GM23338 (cell line): ENCODE measurements around the gene ELAVL2. TPM values are rescaled to one million over a fixed set of nuclear protein-coding genes. Genes with fewer than 3 reads are reported as not detected.

Experiments
- ATAC-seq: fragments of 200-7000 bp; cut with Tn5 transposase; 3 replicates; pipeline ENCODE4 v1.9.1; 2020
- DNase-seq: peaks from one replicate; pipeline ENCODE4 v3.0.0-alpha.2; 2015; ENCODE audit warnings: low spot score
- H2AFZ ChIP-seq: fragments of 200-600 bp; sonication (generic); 2 replicates; pipeline ENCODE4 v1.8.0; 2016; ENCODE audit warnings: antibody characterized with exemption, mild to moderate bottlenecking, moderate library complexity
- H3F3A ChIP-seq: fragments of 200-600 bp; sonication (generic); replicated peaks from 2 replicates; pipeline ENCODE4 v1.8.0; 2017; ENCODE audit warnings: antibody characterized with exemption, mixed run types, low read depth
- H3K27ac ChIP-seq: fragments of 200-600 bp; sonication (generic); 2 replicates; pipeline ENCODE4 v1.6.1; 2016; ENCODE audit warnings: low read depth
- H3K27me3 ChIP-seq: fragments of 200-600 bp; sonication (generic); 2 replicates; pipeline ENCODE4 v1.8.0; 2016; ENCODE audit warnings: mild to moderate bottlenecking, mixed run types, moderate library complexity; ENCODE audit not compliant: insufficient read depth
- H3K36me3 ChIP-seq: fragments of 200-600 bp; sonication (generic); 2 replicates; pipeline ENCODE4 v1.8.0; 2016; ENCODE audit warnings: mild to moderate bottlenecking; ENCODE audit not compliant: insufficient read depth
- H3K4me1 ChIP-seq: fragments of 200-600 bp; sonication (generic); 2 replicates; pipeline ENCODE4 v1.8.0; 2016; ENCODE audit warnings: mild to moderate bottlenecking, moderate library complexity; ENCODE audit not compliant: insufficient read depth
- H3K4me2 ChIP-seq: fragments of 200-600 bp; sonication (generic); 2 replicates; pipeline ENCODE4 v1.7.1; 2017; ENCODE audit warnings: mixed run types
- H3K4me3 ChIP-seq: fragments of 200-600 bp; sonication (generic); 2 replicates; pipeline ENCODE4 v1.6.1; 2016; ENCODE audit warnings: mixed run types
- H3K79me2 ChIP-seq: fragments of 200-600 bp; sonication (generic); replicated peaks from 2 replicates; pipeline ENCODE4 v1.8.0; 2017; ENCODE audit warnings: mild to moderate bottlenecking; ENCODE audit not compliant: insufficient read depth
- H3K9me2 ChIP-seq: fragments of 200-600 bp; sonication (generic); 2 replicates; pipeline ENCODE4 v1.8.0; 2017; ENCODE audit not compliant: insufficient read depth
- H4K20me1 ChIP-seq: fragments of 200-600 bp; sonication (generic); replicated peaks from 2 replicates; pipeline ENCODE4 v1.8.0; 2017; ENCODE audit warnings: mild to moderate bottlenecking; ENCODE audit not compliant: insufficient read depth
- H3K27ac Mint-ChIP-seq: 2 replicates; pipeline ENCODE4 v1.8.0; 2020; ENCODE audit warnings: inconsistent platforms, mild to moderate bottlenecking, moderate library complexity, mixed read lengths
- H3K27me3 Mint-ChIP-seq: 3 replicates; pipeline ENCODE4 v1.8.0; 2022; ENCODE audit warnings: low read depth, mild to moderate bottlenecking, moderate library complexity, mixed read lengths, inconsistent platforms; ENCODE audit not compliant: insufficient read depth, poor library complexity
- H3K36me3 Mint-ChIP-seq: 3 replicates; pipeline ENCODE4 v1.8.0; 2021; ENCODE audit warnings: low read depth, mild to moderate bottlenecking, inconsistent platforms, moderate library complexity, mixed read lengths
- H3K4me1 Mint-ChIP-seq: 3 replicates; pipeline ENCODE4 v1.8.0; 2020; ENCODE audit warnings: mild to moderate bottlenecking, inconsistent platforms, mixed read lengths
- H3K4me3 Mint-ChIP-seq: 3 replicates; pipeline ENCODE4 v1.8.0; 2021; ENCODE audit warnings: moderate library complexity, mild to moderate bottlenecking, inconsistent platforms, mixed read lengths
- H3K9me3 Mint-ChIP-seq: 3 replicates; pipeline ENCODE4 v1.8.0; 2020; ENCODE audit warnings: moderate library complexity, mild to moderate bottlenecking, inconsistent platforms, mixed read lengths
- CREB1 ChIP-seq: fragments of 250-450 bp; sonication (Bioruptor Pico); IDR thresholded peaks from 2 replicates; pipeline ENCODE4 v1.5.0; 2020; ENCODE audit warnings: low read depth, mild to moderate bottlenecking, moderate library complexity
- EZH2 ChIP-seq: fragments of 200-600 bp; sonication (generic); IDR thresholded peaks from one replicate; pipeline ENCODE4 v1.8.0; 2017; ENCODE audit warnings: antibody characterized with exemption, mild to moderate bottlenecking, low read depth; ENCODE audit not compliant: unreplicated experiment
- EZH2phosphoT487 ChIP-seq: fragments of 200-600 bp; sonication (generic); IDR thresholded peaks from one replicate; pipeline ENCODE4 v1.8.1; 2018; ENCODE audit warnings: antibody characterized with exemption; ENCODE audit not compliant: unreplicated experiment
- JUNB ChIP-seq: IDR thresholded peaks from one replicate; pipeline ENCODE4 v1.6.1; 2016; ENCODE audit warnings: antibody characterized with exemption; ENCODE audit not compliant: unreplicated experiment
- ZNF114 ChIP-seq: fragments of 250-450 bp; sonication (Bioruptor Pico); IDR thresholded peaks from 2 replicates; pipeline ENCODE4 v1.5.0; 2020; ENCODE audit warnings: mild to moderate bottlenecking, moderate library complexity
- polyA plus RNA-seq: library from polyadenylated mRNA; unstranded; fragments of >200 nt; fragmentation: Nextera tagmentation; extraction: Ambion mirVana; gene quantifications from 2 replicates; pipeline ENCODE4 v1.2.1, GENCODE V29; 2016
- total RNA-seq: library from RNA; depleted of rRNA; stranded (reverse); fragments of >200 nt; shearing (Covaris generic); gene quantifications from 2 replicates; pipeline ENCODE4 v1.2.3, GENCODE V29; 2014
- TF ChIP-seq, protein P1 (sequence below): fragments of 250-450 bp; sonication (Bioruptor Pico); IDR thresholded peaks from 2 replicates; pipeline ENCODE4 v1.5.0; 2020; ENCODE audit warnings: mild to moderate bottlenecking, moderate library complexity

The ELAVL2 gene
- total and polyA plus RNA-seq, 2 experiments from 2014 or later: 18.6 to 42.4 TPM

DNA sequence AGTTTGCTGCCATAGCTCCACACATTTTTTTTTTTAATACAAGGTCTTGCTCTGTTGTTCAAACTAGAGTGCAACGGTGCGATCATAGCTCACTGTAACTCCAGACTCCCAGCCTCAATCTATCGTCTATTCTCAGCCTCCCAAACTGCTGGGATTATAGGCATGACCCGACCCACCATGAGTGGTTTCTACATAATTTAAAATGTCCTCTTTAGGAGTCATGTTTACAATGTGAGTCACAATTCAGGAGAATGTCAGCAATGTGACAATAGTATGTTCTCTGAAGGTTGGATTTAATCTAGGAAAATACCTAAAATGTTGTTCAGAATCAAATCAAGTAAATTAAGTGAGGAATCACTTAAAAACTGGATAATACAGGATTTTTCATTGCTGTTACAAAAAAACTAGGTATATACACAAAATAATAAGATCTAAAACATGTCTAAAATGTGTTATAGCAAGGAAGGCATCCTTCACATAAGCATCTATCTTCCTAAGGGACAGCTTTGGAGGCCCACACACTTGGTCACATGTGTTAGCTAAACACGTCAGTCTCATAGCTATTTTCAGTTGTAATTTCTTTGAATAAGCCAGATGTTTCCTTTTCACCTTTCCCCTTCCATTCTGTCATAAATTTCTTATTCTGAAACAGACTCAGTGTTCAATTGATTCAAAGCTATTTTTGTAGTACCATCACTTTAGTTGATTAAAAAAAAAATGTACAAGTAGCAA is 30.0 kb upstream of the ELAVL2 start:
- Histone ChIP-seq H2AFZ (no peak overlapping the region), H3K27ac (no peak overlapping the region), H3F3A (no peaks in the 10 kb centered on the region), H4K20me1 (no peaks in the 10 kb centered on the region), H3K4me3 (no peak overlapping the region), H3K27me3 (peaks cover 21% of the 10 kb centered on the region), H3K9me2 (peaks cover 16% of the 10 kb centered on the region; the same call in 1 of the 2 replicates), H3K36me3 (no peaks in the 10 kb centered on the region), H3K4me1 (peaks cover 6% of the 10 kb centered on the region; the same call in 1 of the 2 replicates), H3K79me2 (no peaks in the 10 kb centered on the region), H3K4me2 (no peak overlapping the region)
- Mint-ChIP-seq H3K9me3 (0 out of 3 replicates have a peak, but pooled peaks cover 3% of the 10 kb centered on the region), H3K4me1 (peaks cover 10% of the 10 kb centered on the region), H3K27me3 (peaks cover 9% of the 10 kb centered on the region), H3K4me3 (no peak overlapping the region), H3K36me3 (peaks cover 7% of the 10 kb centered on the region; the same call in 2 of the 3 replicates), H3K27ac (no peak overlapping the region)
- DNase-seq (no peak), ATAC-seq (no peak)
- no peak for TF ChIP-seq CREB1 (CRISPR knock-in tag)
- TF ChIP-seq EZH2phosphoT487: no peak
- no peak for TF ChIP-seq JUNB
- TF ChIP-seq ZNF114: no peak
- TF ChIP-seq, protein P1, sequence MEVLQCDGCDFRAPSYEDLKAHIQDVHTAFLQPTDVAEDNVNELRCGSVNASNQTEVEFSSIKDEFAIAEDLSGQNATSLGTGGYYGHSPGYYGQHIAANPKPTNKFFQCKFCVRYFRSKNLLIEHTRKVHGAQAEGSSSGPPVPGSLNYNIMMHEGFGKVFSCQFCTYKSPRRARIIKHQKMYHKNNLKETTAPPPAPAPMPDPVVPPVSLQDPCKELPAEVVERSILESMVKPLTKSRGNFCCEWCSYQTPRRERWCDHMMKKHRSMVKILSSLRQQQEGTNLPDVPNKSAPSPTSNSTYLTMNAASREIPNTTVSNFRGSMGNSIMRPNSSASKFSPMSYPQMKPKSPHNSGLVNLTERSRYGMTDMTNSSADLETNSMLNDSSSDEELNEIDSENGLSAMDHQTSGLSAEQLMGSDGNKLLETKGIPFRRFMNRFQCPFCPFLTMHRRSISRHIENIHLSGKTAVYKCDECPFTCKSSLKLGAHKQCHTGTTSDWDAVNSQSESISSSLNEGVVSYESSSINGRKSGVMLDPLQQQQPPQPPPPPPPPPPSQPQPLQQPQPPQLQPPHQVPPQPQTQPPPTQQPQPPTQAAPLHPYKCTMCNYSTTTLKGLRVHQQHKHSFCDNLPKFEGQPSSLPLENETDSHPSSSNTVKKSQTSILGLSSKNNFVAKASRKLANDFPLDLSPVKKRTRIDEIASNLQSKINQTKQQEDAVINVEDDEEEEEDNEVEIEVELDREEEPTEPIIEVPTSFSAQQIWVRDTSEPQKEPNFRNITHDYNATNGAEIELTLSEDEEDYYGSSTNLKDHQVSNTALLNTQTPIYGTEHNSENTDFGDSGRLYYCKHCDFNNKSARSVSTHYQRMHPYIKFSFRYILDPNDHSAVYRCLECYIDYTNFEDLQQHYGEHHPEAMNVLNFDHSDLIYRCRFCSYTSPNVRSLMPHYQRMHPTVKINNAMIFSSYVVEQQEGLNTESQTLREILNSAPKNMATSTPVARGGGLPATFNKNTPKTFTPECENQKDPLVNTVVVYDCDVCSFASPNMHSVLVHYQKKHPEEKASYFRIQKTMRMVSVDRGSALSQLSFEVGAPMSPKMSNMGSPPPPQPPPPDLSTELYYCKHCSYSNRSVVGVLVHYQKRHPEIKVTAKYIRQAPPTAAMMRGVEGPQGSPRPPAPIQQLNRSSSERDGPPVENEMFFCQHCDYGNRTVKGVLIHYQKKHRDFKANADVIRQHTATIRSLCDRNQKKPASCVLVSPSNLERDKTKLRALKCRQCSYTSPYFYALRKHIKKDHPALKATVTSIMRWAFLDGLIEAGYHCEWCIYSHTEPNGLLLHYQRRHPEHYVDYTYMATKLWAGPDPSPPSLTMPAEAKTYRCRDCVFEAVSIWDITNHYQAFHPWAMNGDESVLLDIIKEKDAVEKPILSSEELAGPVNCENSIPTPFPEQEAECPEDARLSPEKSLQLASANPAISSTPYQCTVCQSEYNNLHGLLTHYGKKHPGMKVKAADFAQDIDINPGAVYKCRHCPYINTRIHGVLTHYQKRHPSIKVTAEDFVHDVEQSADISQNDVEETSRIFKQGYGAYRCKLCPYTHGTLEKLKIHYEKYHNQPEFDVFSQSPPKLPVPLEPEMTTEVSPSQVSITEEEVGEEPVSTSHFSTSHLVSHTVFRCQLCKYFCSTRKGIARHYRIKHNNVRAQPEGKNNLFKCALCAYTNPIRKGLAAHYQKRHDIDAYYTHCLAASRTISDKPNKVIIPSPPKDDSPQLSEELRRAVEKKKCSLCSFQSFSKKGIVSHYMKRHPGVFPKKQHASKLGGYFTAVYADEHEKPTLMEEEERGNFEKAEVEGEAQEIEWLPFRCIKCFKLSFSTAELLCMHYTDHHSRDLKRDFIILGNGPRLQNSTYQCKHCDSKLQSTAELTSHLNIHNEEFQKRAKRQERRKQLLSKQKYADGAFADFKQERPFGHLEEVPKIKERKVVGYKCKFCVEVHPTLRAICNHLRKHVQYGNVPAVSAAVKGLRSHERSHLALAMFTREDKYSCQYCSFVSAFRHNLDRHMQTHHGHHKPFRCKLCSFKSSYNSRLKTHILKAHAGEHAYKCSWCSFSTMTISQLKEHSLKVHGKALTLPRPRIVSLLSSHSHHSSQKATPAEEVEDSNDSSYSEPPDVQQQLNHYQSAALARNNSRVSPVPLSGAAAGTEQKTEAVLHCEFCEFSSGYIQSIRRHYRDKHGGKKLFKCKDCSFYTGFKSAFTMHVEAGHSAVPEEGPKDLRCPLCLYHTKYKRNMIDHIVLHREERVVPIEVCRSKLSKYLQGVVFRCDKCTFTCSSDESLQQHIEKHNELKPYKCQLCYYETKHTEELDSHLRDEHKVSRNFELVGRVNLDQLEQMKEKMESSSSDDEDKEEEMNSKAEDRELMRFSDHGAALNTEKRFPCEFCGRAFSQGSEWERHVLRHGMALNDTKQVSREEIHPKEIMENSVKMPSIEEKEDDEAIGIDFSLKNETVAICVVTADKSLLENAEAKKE (CRISPR knock-in tag): no peak
- no peak for TF ChIP-seq EZH2
